ENCODE data around the gene PODNL1. TPM values are rescaled to one million over a fixed set of nuclear protein-coding genes. Genes with fewer than 3 reads are reported as not detected.

PODNL1 gene
- total RNA-seq, result 10 to 100 TPM in 3 of 4 donors, 1 to 10 TPM in 1; 9.4 to 45.7 (median 20.7) TPM

GRCh38 chr19:13938301-13939064 is at the start of gene PODNL1:
TSS of gene PODNL1 (minus strand) at chr19:13938417. CDS start at chr19:13938181, 236 bp downstream.
- peak; percentile 58 to 69 for DNase-seq (ENCODE audit: low spot score in 2 of 2)
- peaks cover 0 to 30% of the 10 kb centered on the region in 2 donors for H3K27me3 ChIP-seq
- 14 to 26% methylated on average over 20 of the region's 21 CpGs for WGBS, 2 donors
- H3K27ac ChIP-seq, result peak within 1 kb of the TSS in 1 of 4 donors; percentile 44
- H3K36me3 ChIP-seq, result no peaks in the 10 kb centered on the region
- TF ChIP-seq CTCF (IDR thresholded peaks at IDR 0.05), result no peak
- peak within 1 kb of the TSS; percentile 9 to 49 (median 26) for H3K4me3 ChIP-seq
- no peaks in the 10 kb centered on the region for H3K9me3 ChIP-seq
- peaks cover 0 to 15% (median 5%) of the 10 kb centered on the region in 4 donors for H3K4me1 ChIP-seq

GRCh38 chr19:13987101-13987890 is 49.1 kb upstream of the PODNL1 start:
- Histone ChIP-seq H3K36me3 (peaks cover 0 to 72% (median 0%) of the 10 kb centered on the region in 3 donors), H3K27ac (peak overlapping the region in 3 of 4 donors; percentile 83 to 89 (median 88)), H3K27me3 (no peaks in the 10 kb centered on the region), H3K4me3 (no peak overlapping the region), H3K4me1 (peaks cover 0 to 36% (median 19%) of the 10 kb centered on the region in 4 donors), H3K9me3 (no peaks in the 10 kb centered on the region)
- DNase-seq (ENCODE audit: low spot score in 2 of 2), result peak in 1 of 2 donors; percentile 27
- no peak for TF ChIP-seq POLR2A (IDR thresholded peaks at IDR 0.05)
- TF ChIP-seq EP300 (IDR thresholded peaks at IDR 0.05), result no peak
- no peak for TF ChIP-seq CTCF (IDR thresholded peaks at IDR 0.05)
- WGBS, 2 donors, result 77 to 86% methylated on average over 17 of the region's 17 CpGs

GRCh38 chr19:13986348-13986904 is 48.2 kb upstream of the PODNL1 start:
- Histone ChIP-seq H3K36me3 (peaks cover 0 to 70% (median 0%) of the 10 kb centered on the region in 3 donors), H3K4me1 (peaks cover 0 to 44% (median 19%) of the 10 kb centered on the region in 4 donors), H3K27ac (peak overlapping the region; percentile 66 to 89 (median 86)), H3K4me3 (peak overlapping the region in 1 of 4 donors; percentile 9), H3K9me3 (no peaks in the 10 kb centered on the region), H3K27me3 (no peaks in the 10 kb centered on the region)
- 37 to 48% methylated on average over 8 to 16 of the region's 19 CpGs for WGBS, 2 donors
- DNase-seq (ENCODE audit: low spot score in 2 of 2), result peak; percentile 64 to 74
- no peak for TF ChIP-seq CTCF (IDR thresholded peaks at IDR 0.05)
- TF ChIP-seq POLR2A (IDR thresholded peaks at IDR 0.05), result no peak
- no peak for TF ChIP-seq EP300 (IDR thresholded peaks at IDR 0.05)

GRCh38 chr19:13985771-13986347 is 47.6 kb upstream of the PODNL1 start:
- TF ChIP-seq CTCF (IDR thresholded peaks at IDR 0.05), result no peak
- TF ChIP-seq EP300 (IDR thresholded peaks at IDR 0.05), result no peak
- TF ChIP-seq POLR2A (IDR thresholded peaks at IDR 0.05), result no peak
- Histone ChIP-seq H3K4me3 (peak overlapping the region in 1 of 4 donors; percentile 9), H3K9me3 (no peaks in the 10 kb centered on the region), H3K27me3 (no peaks in the 10 kb centered on the region), H3K36me3 (peaks cover 0 to 67% (median 0%) of the 10 kb centered on the region in 3 donors), H3K4me1 (peaks cover 0 to 44% (median 19%) of the 10 kb centered on the region in 4 donors), H3K27ac (peak overlapping the region in 3 of 4 donors; percentile 83 to 89 (median 86))
- no peak for DNase-seq (ENCODE audit: low spot score in 2 of 2)
- WGBS, 2 donors, result 75 to 89% methylated on average over 5 to 9 of the region's 10 CpGs
